GM10248 (cell line): Measurements from ENCODE around the gene DPF1.
A peak's percentile ranks its signal among the peaks of the same experiment; 100 is the strongest.
"Not testable (repeated sequence)": the region's sequence is repeated elsewhere in the genome, so short reads cannot be mapped to it uniquely, and the experiment has no call there.

Experiments
- CTCF ChIA-PET: fragments of 300-600 bp; sonication (Branson Sonifier 250); formaldehyde crosslinking; extraction: SDS; loops from one replicate; lab custom pipeline; 2021; ENCODE audit warnings: antibody characterized with exemption; lab: Yijun Ruan, JAX
- POLR2A ChIA-PET: fragments of 350-650 bp; sonication (Branson Sonifier 250); formaldehyde crosslinking; extraction: SDS; loops from one replicate; lab custom pipeline; 2020; ENCODE audit warnings: antibody characterized with exemption; lab: Yijun Ruan, JAX
- DNase-seq: peaks from one replicate; pipeline ENCODE4 v3.0.0; 2012; ENCODE audit errors: extremely low spot score
- TF ChIP-seq, protein P1 (sequence below): IDR thresholded peaks from 2 replicates; pipeline ENCODE4 v1.5.1; 2012; ENCODE audit warnings: mild to moderate bottlenecking, low read depth; ENCODE audit errors: extremely low read depth, missing control alignments, control extremely low read depth

DPF1 gene

DNA sequence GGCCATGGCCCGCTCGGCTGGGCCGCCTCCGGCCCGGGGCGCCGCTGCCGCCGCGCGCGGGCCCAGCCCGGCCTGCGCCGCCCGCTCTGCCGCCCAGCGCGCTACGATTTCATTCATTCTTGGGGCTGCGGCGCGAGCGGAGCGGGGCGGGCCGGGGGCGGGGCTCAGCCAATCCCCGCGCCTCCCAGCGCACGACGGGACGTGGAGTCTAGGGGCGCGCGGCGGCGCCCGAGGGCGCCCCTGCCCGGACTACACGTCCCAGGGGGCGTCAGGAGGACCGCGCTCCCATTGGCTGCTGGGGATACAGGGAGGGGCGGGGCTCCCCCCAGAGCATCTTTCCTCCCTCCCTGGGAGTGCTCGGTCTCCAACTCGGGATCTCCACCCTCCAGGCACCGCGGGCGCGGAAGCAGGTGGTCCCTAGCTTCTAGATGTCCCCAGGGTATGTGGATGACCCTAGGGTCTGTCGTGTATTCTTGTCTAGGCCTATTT, 5.6 kb upstream of the DPF1 start:
- ChIA-PET POLR2A (no interaction called here), CTCF (interaction anchor here (1.6 to 7.3 kb wide), 3 partner anchors 15 to 327 kb away, joined by 3 to 75 read pairs (median 6); no protein-coding TSS in a partner anchor)
- DNase-seq = peak; percentile 89
- TF ChIP-seq, protein P1, sequence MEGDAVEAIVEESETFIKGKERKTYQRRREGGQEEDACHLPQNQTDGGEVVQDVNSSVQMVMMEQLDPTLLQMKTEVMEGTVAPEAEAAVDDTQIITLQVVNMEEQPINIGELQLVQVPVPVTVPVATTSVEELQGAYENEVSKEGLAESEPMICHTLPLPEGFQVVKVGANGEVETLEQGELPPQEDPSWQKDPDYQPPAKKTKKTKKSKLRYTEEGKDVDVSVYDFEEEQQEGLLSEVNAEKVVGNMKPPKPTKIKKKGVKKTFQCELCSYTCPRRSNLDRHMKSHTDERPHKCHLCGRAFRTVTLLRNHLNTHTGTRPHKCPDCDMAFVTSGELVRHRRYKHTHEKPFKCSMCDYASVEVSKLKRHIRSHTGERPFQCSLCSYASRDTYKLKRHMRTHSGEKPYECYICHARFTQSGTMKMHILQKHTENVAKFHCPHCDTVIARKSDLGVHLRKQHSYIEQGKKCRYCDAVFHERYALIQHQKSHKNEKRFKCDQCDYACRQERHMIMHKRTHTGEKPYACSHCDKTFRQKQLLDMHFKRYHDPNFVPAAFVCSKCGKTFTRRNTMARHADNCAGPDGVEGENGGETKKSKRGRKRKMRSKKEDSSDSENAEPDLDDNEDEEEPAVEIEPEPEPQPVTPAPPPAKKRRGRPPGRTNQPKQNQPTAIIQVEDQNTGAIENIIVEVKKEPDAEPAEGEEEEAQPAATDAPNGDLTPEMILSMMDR = no peak

DNA sequence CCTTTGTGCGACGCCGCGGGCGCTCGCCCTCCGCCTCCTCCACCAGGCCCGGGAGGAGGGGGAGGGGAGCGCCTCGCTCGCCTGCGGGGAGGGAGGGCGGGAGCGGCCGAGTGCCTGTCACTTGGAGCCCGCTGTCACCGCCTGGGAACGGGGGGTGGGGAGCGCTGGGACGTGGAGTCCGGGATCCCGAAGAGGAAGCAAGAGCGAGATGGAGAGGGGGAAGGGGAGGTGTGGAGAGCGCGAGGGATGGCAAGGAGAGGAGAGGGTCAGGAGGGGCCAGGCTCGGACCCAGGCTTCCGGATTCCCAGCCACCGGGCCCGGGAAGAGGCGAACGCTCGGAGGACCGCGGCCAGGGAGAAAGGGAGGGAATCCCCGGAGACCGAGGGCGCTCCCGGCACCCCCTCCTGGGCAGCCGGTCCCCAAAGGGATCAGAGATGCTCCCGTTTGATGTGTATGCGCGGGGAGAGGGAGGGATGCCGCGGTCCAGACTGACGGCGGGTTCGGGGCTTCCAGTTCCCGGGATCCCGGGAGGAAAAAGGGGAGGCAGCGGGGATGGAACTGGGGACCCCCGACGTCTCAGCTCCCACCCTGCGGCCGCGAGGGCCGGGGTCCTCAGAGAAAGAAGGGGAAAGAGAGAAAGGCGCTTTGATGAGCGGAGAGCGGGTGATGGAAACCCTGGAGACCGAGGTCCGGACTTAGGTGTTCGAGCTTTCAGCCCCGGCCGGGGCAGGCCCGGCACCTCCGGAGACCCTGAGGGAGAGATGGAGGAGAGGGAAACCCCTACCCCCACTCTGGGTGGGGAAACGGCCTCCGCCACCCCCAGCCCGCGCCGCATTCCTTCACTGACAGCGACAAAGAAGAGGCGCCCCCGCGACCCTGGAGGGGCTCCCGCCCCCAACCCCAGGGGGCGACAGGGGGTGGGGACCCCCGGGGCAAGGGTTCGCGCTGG, 4.7 kb upstream of the DPF1 start:
- TF ChIP-seq, protein P1 = no peak
- ChIA-PET CTCF (interaction anchor here (1.3 to 7.3 kb wide), 5 partner anchors 15 to 332 kb away, joined by 3 to 75 read pairs (median 6); no protein-coding TSS in a partner anchor), POLR2A (no interaction called here)
- no peak for DNase-seq

DNA sequence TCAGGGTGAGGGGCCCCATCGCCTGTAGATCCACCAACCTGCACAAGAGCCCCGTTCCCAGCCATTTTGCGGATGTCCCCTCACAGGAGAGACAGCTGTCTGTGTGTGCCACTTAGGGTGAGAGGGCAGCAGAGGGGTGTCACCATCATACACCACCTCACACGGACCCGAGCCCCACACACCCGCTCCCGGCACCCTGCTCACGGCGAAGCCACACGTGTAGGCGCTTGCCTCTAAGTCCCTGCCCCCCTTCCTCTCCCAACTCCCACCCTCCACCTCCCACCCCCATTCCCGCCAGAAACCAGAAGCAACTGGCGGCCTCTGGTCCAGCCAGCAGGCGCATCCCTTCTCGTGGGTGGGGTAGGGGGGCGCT, 4.0 kb upstream of the DPF1 start:
- ChIA-PET POLR2A (no interaction called here), CTCF (interaction anchor here (1.3 to 4.0 kb wide), 4 partner anchors 15 to 331 kb away, joined by 3 to 18 read pairs (median 6); no protein-coding TSS in a partner anchor)
- no peak for DNase-seq
- TF ChIP-seq, protein P1 = no peak

DNA sequence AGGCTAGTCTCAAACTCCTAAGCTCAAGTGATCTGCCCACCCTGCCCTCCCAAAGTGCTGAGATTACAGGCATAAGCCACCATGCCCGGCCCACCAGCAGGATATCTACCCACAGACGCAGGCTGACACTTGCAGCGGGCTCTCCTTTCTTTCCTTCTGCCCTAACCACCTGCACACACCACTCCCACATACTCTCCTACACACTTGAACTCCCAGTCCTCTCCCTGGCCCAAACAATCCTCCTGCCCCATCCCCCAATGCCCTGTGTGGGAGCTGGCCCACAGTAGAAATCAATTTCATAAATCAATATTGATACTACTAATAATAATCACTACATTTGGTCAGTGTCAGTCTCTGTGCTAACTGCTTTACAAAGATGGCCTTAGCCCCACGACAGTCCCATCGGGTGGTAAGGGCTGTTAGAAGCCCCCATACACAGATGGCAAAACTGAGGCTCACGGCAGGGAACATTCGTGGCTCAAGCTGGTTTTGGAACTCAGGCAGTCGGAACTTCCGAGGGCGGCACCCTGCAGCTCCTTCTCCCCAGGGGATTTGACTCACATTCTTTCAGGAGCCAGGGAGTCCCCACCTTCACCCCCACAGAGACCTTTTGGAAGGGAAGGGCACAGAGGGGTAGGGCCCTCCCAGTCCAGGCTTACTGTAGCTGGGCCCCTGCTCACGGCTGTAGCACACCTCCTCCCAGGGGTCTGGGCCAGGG, 3.4 kb upstream of the DPF1 start:
- ChIA-PET POLR2A (no interaction called here), CTCF (interaction anchor here (0.9 to 4.0 kb wide), 8 partner anchors 11 to 331 kb away, joined by 3 to 18 read pairs (median 4); partner anchors contain the start of genes PSMD8, SIPA1L3 and WDR87)
- DNase-seq = no peak
- TF ChIP-seq, protein P1 = no peak

DNA sequence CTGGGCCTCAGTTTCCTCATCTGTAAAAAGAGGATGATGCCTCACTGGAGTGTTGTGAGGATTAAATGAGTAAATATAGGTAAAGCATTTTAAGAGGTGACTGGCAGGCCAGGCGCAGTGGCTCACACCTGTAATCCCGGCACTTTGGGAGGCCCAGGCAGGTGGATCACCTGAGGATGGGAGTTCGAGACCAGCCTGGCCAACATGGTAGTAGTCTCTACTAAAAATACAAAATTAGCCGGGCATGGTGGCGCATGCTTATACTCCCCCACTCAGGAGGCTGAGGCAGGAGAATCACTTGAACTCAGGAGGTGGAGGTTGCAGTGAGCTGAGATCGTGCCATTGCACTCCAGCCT, 819 bp upstream of the DPF1 start:
- POLR2A ChIA-PET, DNase-seq: not testable (repeated sequence)
- CTCF ChIA-PET = interaction anchor here (1.2 to 4.0 kb wide), 5 partner anchors 9 to 322 kb away, joined by 5 to 18 read pairs (median 6); partner anchors contain the start of gene FAM98C

DNA sequence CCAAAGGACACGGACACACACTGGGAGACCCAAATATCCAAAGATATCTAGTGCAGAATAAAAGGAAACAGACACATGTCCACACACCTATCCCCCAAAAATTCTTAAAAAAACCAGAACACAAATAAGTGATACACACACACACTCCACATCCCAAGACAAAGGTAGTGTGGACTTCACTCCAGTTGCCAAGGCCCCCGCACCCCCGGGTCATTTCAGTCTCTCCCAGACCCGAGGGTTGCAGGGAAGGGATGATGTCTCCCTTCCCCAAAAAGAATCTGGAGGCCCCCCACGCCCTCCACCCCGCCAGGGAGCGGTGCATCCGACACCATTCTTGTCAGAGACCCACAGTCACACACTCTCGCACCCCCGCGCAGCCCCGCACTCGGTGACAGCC, 407 bp downstream of the DPF1 start:
- ChIA-PET CTCF (no interaction called here), POLR2A (no interaction called here)
- no peak for DNase-seq
- TF ChIP-seq, protein P1 = no peak
